Fibroblast of upper back skin (primary cell): Measurements from ENCODE around the gene SBNO2.

Source experiments
- DNase-seq: peaks from one replicate; pipeline ENCODE4 v3.0.0-alpha.2; 2013

Gene SBNO2

GRCh38 chr19:1167687-1168571 is 6.1 kb downstream of the SBNO2 start:
- DNase-seq: no peak

GRCh38 chr19:1166872-1167573 is 7.0 kb downstream of the SBNO2 start:
- no peak for DNase-seq

DNA sequence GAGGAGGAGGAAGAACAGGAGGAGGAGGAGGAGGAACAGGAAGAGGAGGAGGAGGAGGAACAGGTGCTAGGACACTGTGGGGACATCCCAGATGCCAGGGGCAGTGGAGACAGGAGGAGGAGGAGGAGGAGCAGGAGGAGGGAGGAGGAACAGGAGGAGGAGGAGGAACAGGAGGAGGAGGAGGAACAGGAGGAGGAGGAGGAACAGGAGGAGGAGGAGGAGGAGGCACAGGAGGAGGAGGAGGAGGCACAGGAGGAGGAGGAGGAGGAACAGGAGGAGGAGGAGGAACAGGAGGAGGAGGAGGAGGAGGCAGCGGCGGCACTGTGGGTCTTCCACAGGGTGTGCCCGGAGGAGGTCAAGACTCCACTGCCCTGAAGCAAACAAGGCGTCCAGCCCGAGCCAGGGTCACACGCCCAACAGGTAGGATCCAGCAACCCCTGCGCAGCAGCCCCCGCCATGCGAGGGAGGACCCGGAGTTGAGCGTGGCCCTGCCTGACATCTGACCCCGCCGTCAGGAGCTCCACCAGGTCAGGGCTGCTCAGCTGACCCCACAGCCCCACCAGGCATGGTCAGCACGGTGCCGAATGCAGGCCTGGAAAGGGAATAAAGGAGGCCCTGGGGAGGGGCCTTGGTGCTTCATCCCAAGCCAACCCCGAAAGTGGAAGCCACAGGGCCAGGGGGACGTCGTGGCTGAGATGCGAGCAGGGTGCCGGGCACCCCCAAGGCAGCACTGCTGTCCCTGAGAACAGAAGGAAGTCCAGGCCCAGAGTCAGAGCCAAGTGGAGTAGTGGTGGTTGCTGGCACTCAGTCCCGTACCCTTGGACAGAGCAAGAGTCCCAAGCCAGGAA is 9.2 kb downstream of the SBNO2 start:
- DNase-seq: no peak

DNA sequence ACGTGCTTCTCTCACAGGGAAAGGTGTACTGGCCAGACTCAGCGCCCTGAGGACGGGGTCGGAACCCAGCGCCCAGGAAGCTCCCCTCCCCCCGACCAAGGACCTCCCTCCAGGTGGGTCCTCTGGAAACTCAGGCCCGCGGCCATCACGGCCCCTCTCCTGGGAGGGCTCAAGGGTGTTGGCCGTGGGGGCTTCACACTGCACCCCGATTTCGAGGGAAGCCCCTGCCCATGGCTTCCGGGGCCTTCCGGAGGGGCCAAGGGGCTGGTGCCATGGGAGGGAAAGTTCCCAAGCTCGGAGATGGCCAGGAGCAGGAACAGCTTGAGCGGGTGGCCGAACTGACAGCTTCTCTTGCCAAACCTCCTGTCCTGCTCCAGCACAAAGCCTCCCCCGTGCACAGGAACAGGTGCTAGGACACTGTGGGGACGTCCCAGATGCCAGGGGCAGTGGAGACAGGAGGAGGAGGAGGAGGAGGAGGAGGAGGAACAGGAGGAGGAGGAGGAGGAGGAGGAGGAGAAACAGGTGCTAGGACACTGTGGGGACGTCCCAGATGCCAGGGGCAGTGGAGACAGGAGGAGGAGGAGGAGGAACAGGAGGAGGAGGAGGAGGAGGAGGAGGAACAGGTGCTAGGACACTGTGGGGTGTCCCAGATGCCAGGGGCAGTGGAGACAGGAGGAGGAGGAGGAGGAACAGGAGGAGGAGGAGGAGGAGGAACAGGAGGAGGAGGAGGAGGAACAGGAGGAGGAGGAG is 10.0 kb downstream of the SBNO2 start:
- DNase-seq: no peak

GRCh38 chr19:1163283-1163933 is 10.7 kb downstream of the SBNO2 start:
- no peak for DNase-seq

DNA sequence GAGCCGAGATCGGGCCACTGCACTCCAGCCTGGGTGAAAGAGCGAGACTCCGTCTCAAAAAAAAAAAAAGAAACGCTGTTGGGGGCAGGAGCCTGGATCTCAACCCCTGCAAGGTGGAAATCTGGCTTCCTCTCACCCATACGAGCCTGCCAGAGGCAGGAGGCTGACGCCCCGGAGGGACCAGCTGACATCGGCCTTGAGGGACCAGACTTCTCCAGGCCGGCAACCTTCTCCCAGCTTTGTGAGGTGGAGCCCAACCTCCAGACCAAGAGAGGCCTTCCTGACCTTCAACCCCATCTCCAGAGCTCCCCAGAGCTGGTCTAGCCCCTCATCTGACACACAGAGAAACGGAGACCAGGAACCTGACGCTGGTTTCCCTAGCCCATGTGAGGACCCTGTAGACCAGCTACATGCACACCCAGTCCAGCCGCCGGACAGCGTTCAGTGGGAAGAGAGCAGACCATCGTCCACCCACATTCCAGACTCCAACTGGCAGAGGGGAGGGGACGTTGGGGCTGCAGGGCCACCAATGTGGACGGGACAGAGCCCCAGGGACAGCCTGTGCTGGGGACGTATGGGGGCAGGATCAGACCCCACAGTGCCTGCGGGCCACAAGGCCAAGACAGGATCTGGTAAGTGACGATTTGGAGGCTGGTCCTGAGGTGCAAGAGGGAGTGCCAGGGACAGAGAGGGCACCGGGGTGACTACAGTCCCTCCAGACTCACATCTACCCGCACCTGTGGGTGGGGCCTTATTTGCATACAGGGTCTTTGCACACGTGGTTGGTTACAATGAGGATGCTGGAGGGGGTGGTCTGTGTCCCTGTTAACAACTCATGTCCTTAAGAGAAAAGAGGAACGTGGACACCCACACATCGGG is 11.4 kb downstream of the SBNO2 start:
- DNase-seq: no peak

DNA sequence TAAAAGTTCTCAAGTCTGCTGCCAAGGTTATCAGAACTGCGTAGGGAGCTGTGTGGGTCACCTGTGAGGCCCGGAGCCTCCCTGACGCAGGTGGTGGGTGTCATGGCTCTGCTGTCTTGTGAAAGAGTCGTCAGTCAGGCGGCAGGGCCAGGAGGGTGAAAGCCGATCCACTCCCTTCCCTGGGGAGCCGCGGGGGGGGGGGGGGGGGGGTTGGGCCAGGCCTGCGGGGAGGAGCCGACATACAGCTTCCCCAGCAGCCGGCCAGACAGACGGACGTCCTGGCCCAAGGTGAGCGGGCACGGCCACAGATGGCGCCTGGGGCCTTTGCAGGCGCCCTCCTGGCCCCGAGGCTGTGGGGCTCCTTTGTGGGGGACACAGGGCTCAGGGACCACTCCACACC is 12.4 kb downstream of the SBNO2 start:
- DNase-seq: no peak

DNA sequence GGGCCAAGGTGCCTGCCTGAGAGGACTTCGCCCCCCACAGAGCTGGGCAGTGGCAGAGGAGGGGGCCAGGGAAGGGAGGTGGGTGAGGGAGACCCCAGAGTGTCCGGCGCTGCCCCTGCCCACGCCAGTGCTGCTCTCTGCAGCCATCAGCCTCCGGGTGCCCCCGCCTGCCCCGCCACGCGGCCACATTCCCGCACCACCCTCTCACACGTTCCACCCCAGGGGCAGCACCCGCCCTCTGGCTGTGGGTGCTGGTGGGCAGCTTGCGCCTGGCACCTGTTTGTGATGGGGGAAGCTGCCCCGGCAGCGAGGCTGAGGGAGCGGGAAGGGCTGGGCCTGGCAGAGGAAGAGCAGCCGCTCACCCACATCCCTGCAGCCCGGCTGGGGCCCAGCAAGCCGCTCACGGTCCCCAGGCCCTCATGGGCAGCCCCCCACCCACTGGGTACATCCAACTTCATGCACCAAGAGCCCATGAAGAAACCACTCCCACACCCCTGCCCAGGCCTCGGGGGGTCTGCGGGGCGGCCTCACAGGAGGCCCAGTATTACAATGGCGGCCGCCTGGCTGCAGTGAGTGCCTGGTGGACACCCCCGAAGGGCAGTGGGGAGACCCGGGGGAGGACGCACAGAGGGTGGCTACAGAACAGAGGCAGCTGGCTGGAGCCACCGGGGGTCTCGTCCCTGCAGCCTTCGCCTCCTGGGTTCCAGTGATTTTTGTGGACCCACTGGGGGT is 14.0 kb downstream of the SBNO2 start:
- no peak for DNase-seq

DNA sequence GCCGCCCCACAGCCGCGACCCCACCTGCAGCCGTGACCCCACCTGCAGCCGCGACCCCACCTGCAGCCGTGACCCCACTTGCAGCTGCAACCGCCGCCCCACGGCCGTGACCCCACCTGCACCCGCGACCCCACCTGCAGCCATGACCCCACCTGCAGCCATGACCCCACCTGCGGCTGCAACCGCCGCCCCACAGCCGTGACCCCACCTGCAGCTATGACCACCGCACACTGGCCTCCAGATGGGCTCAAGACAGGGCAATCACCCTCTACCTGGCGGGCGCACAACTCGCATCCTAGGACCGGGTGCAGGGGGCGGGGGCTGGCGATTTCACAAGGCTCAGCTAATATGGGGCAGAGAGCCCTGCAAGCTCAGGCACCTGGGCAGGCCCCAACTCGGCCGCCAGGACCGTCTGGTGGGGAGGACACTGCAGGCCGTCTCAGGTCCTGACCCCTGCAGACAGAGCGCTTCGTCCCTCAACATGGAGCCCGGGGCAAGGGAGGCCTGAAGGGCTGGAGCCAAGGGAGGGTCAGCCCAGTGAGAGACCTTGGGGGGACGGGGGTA is 15.1 kb downstream of the SBNO2 start:
- DNase-seq: no peak

DNA sequence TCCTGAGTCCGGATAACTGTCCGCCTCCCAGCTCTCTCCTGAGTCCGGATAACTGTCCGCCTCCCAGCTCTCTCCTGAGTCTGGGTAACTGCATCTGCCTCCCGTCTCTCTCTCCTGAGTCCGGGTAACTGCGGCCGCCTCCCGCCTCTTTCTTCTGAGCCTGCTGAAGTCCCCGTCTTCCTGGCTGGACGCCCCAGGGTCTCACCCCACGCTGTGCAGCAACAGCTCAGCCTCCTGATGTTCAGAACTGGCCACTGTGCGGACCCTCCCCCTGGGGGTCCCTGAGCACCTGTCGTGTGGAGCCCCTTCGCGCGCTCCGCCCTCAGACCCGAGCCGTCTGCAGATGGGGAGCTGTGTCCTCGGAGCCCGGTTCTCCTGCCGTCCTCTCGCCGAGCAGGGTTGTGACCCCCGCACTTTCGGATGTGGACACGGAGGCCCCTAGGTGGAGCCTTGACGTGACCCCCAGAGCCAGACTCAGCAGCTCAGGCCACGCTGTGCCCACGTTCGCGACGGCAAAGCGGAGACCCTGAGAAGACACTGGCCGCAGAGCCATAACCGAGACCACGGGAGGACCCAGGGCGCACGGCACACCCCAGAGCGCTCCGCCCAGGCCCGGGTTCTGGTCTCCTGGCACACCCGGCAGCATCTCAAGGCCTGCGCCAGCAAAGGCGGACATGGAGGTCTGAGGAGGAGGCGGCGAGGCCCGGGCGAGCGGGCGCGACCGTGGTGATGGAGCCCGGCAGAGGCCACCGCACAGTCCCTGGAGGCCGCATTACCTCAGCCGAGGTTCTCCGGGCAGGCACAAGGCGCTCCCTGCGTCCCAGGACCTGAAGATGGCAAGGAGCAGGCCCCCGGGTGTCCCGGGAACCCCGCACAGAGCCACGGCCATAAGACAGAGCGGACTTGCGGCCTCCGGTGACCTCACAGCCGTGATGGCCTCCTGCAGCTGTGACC is 15.9 kb downstream of the SBNO2 start:
- DNase-seq: no peak

GRCh38 chr19:1156830-1157615 is 17.0 kb downstream of the SBNO2 start:
- no peak for DNase-seq

DNA sequence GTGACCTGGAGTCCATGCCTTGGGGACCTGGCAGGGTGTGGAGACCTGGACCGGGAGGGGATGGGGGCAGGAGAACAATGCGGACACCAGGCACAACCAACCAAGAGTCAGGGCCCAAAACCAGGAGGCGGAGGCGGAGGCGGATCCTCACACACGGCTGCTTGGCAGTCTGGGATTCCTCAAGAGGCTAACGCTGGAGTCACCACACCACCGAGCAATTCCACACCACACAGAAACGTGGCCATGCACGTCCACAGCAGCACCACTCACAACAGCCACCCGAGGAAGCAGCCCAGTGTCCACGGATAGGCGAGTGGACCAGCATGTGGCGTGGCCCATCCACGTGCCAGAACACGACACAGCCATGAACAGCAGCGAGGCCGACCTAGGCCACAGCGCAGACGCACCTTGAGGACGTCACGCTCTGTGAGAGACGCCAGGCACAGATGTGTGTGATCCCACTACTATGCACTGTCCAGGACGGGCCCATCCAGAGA is 17.7 kb downstream of the SBNO2 start:
- no peak for DNase-seq

DNA sequence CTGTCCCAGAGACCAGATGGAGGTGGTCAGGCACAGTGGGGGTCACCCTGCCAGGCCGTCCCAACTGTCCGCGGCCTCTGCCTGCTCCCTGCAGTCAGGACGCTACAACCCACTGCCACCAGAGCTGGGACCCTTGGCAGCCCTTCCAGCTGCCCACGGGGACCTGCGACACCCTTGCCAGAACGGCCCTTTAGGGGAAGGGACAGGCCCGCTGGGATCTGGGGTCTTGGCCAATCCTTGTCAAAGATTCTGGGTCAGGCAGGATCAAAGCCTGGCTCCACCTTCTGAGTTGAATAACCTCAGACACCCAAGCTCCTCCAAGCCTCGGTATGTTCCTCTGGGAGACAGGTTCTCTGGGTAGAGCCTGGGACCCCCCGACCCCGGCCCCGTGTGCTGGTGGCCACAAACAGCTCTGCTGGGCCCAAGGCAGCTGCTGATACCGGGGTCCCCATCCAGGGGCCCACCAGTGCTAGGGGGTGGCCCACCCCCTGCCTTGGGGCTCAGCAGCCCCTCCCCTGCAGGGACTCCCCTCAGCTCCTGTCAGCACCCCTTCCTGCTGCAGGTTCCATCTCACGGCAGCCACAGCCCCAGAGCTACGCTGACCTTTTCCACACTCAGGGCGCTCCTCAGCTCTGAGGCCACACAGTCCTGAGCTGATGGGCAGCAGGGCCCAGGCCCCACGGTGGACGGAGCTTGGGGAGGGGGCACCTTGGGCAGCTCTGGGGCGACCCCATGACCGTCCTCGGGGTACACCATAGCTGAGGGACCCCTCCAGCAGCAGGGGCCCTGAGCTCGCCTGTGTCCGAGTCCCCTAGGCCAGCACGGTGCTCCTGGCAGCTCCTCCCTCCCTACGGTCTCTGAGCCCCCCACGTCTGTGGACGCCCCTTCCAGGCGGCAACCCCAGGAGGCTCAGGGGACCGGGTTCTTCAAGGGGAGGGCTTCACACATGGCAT is 18.4 kb downstream of the SBNO2 start:
- no peak for DNase-seq

GRCh38 chr19:1154731-1155351 is 19.2 kb downstream of the SBNO2 start:
- DNase-seq: peak; percentile 67

GRCh38 chr19:1153891-1154730 is 20.0 kb downstream of the SBNO2 start:
- no peak for DNase-seq
